ENCODE results near the gene HYAL3. TPM values are rescaled to one million over a fixed set of nuclear protein-coding genes. Genes with fewer than 3 reads are reported as not detected.

HYAL3 gene
- total and polyA plus RNA-seq, 2 donors = 2.5 TPM

DNA sequence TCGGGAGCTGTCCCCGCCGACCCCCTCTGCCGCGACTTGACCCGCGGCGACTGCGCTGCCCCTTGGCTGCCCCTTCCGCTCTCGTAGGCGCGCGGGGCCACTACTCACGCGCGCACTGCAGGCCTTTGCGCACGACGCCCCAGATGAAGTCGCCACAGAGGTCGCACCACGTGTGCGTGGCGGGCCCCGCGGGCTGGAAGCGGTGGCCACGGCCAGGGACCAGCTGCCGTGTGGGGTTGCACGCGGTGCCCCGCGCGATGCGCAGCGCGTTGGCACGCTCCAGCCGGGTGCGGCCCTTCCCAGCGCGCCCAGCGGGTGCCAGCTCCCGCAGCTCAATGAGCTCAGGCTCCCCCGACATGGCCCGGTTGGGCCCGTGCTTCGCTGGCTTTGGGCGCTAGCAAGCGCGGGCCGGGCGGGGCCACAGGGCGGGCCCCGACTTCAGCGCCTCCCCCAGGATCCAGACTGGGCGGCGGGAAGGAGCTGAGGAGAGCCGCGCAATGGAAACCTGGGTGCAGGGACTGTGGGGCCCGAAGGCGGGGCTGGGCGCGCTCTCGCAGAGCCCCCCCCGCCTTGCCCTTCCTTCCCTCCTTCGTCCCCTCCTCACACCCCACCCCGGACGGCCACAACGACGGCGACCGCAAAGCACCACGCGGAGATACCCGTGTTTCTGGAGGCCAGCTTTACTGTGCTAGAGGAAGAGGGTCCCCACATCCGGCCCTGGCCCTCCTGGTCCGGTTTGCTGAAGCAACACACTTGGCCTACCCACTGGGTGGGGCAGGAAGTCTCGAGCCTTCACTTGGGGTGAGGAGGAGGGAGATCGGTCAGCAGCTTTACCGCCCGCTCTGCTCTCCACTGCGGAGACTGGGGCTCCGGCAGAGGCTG lies 41.5 kb upstream of the HYAL3 start, which contains the start of gene RASSF1:
Gene RASSF1 (minus strand): TSS at position 389 of the 882 bp plus-strand sequence. CDS start 31 bp downstream, at position 358.
- H3K36me3 ChIP-seq (ENCODE audit: control insufficient read depth in 2 of 2, insufficient read depth in 2 of 2, low read length in 1 of 2) = no peaks in the 10 kb centered on the region
- peak within 1 kb of the TSS; percentile 16 to 31 for H3K4me3 ChIP-seq (ENCODE audit: low read length in 2 of 2)
- H3K27me3 ChIP-seq (ENCODE audit: control insufficient read depth in 2 of 2, insufficient read depth in 1 of 2, low read length in 1 of 2) = peaks cover 0 to 37% of the 10 kb centered on the region in 2 donors
- peak in 2 of 9 donors; percentile 51 to 66 for DNase-seq (ENCODE audit: low read depth in 6 of 9, low spot score in 9 of 9)
- WGBS = 3% methylated on average over 85 of the region's 85 CpGs
- peaks cover 27 to 56% of the 10 kb centered on the region in 2 donors for H3K4me1 ChIP-seq (ENCODE audit: control insufficient read depth in 2 of 2, insufficient read depth in 2 of 2, low read length in 2 of 2)
- H3K9me3 ChIP-seq (ENCODE audit: control insufficient read depth in 2 of 2, insufficient read depth in 1 of 2, low read length in 1 of 2) = peaks cover 0 to 4% of the 10 kb centered on the region in 2 donors
- peak within 1 kb of the TSS; percentile 51 to 77 for H3K27ac ChIP-seq (ENCODE audit: low read depth in 1 of 2, low read length in 1 of 2)

DNA sequence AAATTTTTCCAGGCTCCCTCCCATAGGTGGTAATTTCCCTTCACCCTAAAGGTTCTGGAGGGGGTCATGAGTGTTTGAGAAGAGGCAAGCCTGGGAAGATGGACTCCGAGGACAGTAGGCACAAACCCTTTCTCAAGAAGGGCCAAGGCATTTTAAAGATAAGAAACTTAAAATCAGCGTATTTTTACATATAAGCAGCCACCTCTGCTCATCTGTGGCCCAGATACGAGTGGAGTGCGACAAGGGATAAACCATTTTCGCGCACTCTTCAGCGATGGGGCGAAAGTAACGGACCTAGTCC lies 40.9 kb upstream of the HYAL3 start:
- 8% methylated on average over 9 of the region's 9 CpGs for WGBS
- peaks cover 24 to 56% of the 10 kb centered on the region in 2 donors for H3K4me1 ChIP-seq (ENCODE audit: control insufficient read depth in 2 of 2, insufficient read depth in 2 of 2, low read length in 2 of 2)

DNA sequence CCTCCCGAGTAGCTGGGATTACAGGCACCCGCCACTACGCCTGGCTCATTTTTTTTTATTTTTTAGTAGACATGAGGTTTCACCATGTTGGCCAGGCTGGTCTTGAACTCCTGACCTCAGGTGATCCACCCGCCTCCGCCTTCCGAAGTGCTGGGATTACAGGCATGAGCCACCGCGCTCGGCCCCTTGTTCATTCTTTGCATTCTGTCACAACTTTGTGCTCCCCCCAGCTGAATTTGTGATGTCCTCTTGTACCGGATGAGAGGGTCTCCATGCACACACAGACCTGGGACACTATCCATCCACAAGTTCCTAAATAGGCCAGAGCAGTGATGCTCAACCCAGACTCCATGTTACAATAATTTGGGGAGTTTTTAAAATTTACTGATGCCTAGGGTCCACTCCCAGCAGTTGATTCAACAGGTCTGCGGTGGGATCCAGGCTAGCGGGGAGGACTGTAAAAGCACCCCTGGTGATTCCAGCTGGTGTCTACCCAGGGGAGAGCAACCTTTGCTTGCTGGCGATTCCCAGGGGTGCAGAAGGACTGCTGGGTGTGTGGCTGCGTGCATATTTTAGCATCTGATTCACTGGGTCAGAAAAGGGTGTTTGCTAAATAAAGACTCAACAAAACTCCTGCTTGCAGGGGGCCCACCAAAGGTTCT lies 40.4 kb upstream of the HYAL3 start:
- peaks cover 24 to 60% of the 10 kb centered on the region in 2 donors for H3K4me1 ChIP-seq (ENCODE audit: control insufficient read depth in 2 of 2, insufficient read depth in 2 of 2, low read length in 2 of 2)
- H3K27ac ChIP-seq (ENCODE audit: low read depth in 1 of 2, low read length in 1 of 2) = no peak overlapping the region
- peaks cover 0 to 2% of the 10 kb centered on the region in 2 donors for H3K36me3 ChIP-seq (ENCODE audit: control insufficient read depth in 2 of 2, insufficient read depth in 2 of 2, low read length in 1 of 2)
- peaks cover 0 to 4% of the 10 kb centered on the region in 2 donors for H3K9me3 ChIP-seq (ENCODE audit: control insufficient read depth in 2 of 2, insufficient read depth in 1 of 2, low read length in 1 of 2)
- no peak for DNase-seq (ENCODE audit: low read depth in 6 of 9, low spot score in 9 of 9)
- 71% methylated on average over 14 of the region's 14 CpGs for WGBS
- peak overlapping the region; percentile 16 to 31 for H3K4me3 ChIP-seq (ENCODE audit: low read length in 2 of 2)
- peaks cover 0 to 32% of the 10 kb centered on the region in 2 donors for H3K27me3 ChIP-seq (ENCODE audit: control insufficient read depth in 2 of 2, insufficient read depth in 1 of 2, low read length in 1 of 2)

More for the DNA sequence above, 40.9 kb upstream of the HYAL3 start:
- Histone ChIP-seq H3K4me3 (ENCODE audit: low read length in 2 of 2) (peak overlapping the region; percentile 16 to 31), H3K9me3 (ENCODE audit: control insufficient read depth in 2 of 2, insufficient read depth in 1 of 2, low read length in 1 of 2) (peaks cover 0 to 4% of the 10 kb centered on the region in 2 donors), H3K36me3 (ENCODE audit: control insufficient read depth in 2 of 2, insufficient read depth in 2 of 2, low read length in 1 of 2) (no peaks in the 10 kb centered on the region), H3K27me3 (ENCODE audit: control insufficient read depth in 2 of 2, insufficient read depth in 1 of 2, low read length in 1 of 2) (peaks cover 0 to 32% of the 10 kb centered on the region in 2 donors), H3K27ac (ENCODE audit: low read depth in 1 of 2, low read length in 1 of 2) (peak overlapping the region; percentile 4 to 77)
- no peak for DNase-seq (ENCODE audit: low read depth in 6 of 9, low spot score in 9 of 9)

GRCh38 chr3:50338965-50339364 lies 39.8 kb upstream of the HYAL3 start:
- H3K9me3 ChIP-seq (ENCODE audit: control insufficient read depth in 2 of 2, insufficient read depth in 1 of 2, low read length in 1 of 2) = peaks cover 0 to 4% of the 10 kb centered on the region in 2 donors
- H3K4me3 ChIP-seq (ENCODE audit: low read length in 2 of 2) = peak overlapping the region in 1 of 2 donors; percentile 86
- H3K4me1 ChIP-seq (ENCODE audit: control insufficient read depth in 2 of 2, insufficient read depth in 2 of 2, low read length in 2 of 2) = peaks cover 24 to 66% of the 10 kb centered on the region in 2 donors
- peaks cover 0 to 8% of the 10 kb centered on the region in 2 donors for H3K36me3 ChIP-seq (ENCODE audit: control insufficient read depth in 2 of 2, insufficient read depth in 2 of 2, low read length in 1 of 2)
- H3K27me3 ChIP-seq (ENCODE audit: control insufficient read depth in 2 of 2, insufficient read depth in 1 of 2, low read length in 1 of 2) = peaks cover 0 to 32% of the 10 kb centered on the region in 2 donors
- no peak for DNase-seq (ENCODE audit: low read depth in 6 of 9, low spot score in 9 of 9)
- WGBS = 31% methylated on average over 5 of the region's 5 CpGs
- peak overlapping the region; percentile 19 to 61 for H3K27ac ChIP-seq (ENCODE audit: low read depth in 1 of 2, low read length in 1 of 2)

- peaks cover 24 to 70% of the 10 kb centered on the region in 2 donors for H3K4me1 ChIP-seq (ENCODE audit: control insufficient read depth in 2 of 2, insufficient read depth in 2 of 2, low read length in 2 of 2)
- peak; percentile 78 to 97 (median 87) for DNase-seq (ENCODE audit: low read depth in 6 of 9, low spot score in 9 of 9)
- H3K4me3 ChIP-seq (ENCODE audit: low read length in 2 of 2) = peak overlapping the region; percentile 68 to 86
- H3K27ac ChIP-seq (ENCODE audit: low read depth in 1 of 2, low read length in 1 of 2) = peak overlapping the region; percentile 96 to 97
- H3K27me3 ChIP-seq (ENCODE audit: control insufficient read depth in 2 of 2, insufficient read depth in 1 of 2, low read length in 1 of 2) = peaks cover 0 to 32% of the 10 kb centered on the region in 2 donors
- under 1% methylated on average over 79 of the region's 79 CpGs for WGBS
- peaks cover 0 to 4% of the 10 kb centered on the region in 2 donors for H3K9me3 ChIP-seq (ENCODE audit: control insufficient read depth in 2 of 2, insufficient read depth in 1 of 2, low read length in 1 of 2)
- H3K36me3 ChIP-seq (ENCODE audit: control insufficient read depth in 2 of 2, insufficient read depth in 2 of 2, low read length in 1 of 2) = peaks cover 1 to 15% of the 10 kb centered on the region in 2 donors
Observed at GRCh38 chr3:50337175-50337861, 38.1 kb upstream of the HYAL3 start.

DNA sequence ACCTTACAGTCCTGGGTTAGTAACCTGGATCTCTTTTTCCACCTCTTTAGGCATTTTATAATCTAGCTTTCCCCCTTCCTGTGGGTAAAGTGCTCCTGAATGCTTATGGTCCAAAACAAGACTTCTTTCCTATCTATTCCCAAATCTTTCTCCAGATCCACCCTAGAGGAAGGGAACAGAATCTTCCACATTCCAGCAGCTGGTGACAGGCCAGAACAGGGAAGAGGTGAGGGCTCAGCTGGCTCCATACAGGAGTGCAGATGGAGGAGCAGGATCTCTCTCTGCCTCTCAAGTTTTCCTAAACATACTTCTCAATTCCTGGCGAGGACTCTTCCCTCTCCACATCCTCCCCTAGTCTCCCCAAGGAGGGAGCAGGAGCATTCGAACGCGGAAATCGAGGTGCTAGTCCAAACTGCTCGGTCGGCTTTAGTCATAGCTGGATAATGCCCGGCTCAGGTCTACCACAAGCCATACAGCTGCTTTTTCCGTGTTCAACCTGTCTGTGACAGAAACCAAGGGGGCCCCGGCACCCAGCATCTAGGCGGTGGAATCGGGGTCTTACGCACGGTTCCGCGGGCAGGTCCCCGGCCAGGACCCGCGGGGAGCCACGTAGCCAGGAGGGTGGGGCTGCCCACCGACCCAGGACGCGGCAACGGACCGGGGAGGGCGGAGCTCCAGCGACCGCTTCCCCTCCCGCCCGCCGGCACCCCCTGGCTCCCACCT lies 37.4 kb upstream of the HYAL3 start:
- Histone ChIP-seq H3K36me3 (ENCODE audit: control insufficient read depth in 2 of 2, insufficient read depth in 2 of 2, low read length in 1 of 2) (peaks cover 8 to 22% of the 10 kb centered on the region in 2 donors), H3K9me3 (ENCODE audit: control insufficient read depth in 2 of 2, insufficient read depth in 1 of 2, low read length in 1 of 2) (peaks cover 0 to 4% of the 10 kb centered on the region in 2 donors), H3K27me3 (ENCODE audit: control insufficient read depth in 2 of 2, insufficient read depth in 1 of 2, low read length in 1 of 2) (peaks cover 0 to 32% of the 10 kb centered on the region in 2 donors), H3K27ac (ENCODE audit: low read depth in 1 of 2, low read length in 1 of 2) (peak overlapping the region; percentile 96 to 97), H3K4me1 (ENCODE audit: control insufficient read depth in 2 of 2, insufficient read depth in 2 of 2, low read length in 2 of 2) (peaks cover 24 to 69% of the 10 kb centered on the region in 2 donors), H3K4me3 (ENCODE audit: low read length in 2 of 2) (peak overlapping the region; percentile 68 to 86)
- 4% methylated on average over 31 of the region's 31 CpGs for WGBS
- peak in 3 of 9 donors; percentile 30 to 55 (median 42) for DNase-seq (ENCODE audit: low read depth in 6 of 9, low spot score in 9 of 9)

GRCh38 chr3:50334339-50335075 lies 35.3 kb upstream of the HYAL3 start:
- peaks cover 0 to 13% of the 10 kb centered on the region in 2 donors for H3K27me3 ChIP-seq (ENCODE audit: control insufficient read depth in 2 of 2, insufficient read depth in 1 of 2, low read length in 1 of 2)
- peak overlapping the region in 1 of 2 donors; percentile 66 for H3K27ac ChIP-seq (ENCODE audit: low read depth in 1 of 2, low read length in 1 of 2)
- no peak overlapping the region for H3K4me3 ChIP-seq (ENCODE audit: low read length in 2 of 2)
- H3K4me1 ChIP-seq (ENCODE audit: control insufficient read depth in 2 of 2, insufficient read depth in 2 of 2, low read length in 2 of 2) = peaks cover 19 to 49% of the 10 kb centered on the region in 2 donors
- DNase-seq (ENCODE audit: low read depth in 6 of 9, low spot score in 9 of 9) = no peak
- 92% methylated on average over 5 of the region's 5 CpGs for WGBS
- H3K9me3 ChIP-seq (ENCODE audit: control insufficient read depth in 2 of 2, insufficient read depth in 1 of 2, low read length in 1 of 2) = no peaks in the 10 kb centered on the region
- H3K36me3 ChIP-seq (ENCODE audit: control insufficient read depth in 2 of 2, insufficient read depth in 2 of 2, low read length in 1 of 2) = peaks cover 29 to 43% of the 10 kb centered on the region in 2 donors

Data from thymus (tissue), 11 donors.